C4-2B (cell line): Measurements from ENCODE around the gene STAG1.
A peak's percentile ranks its signal among the peaks of the same experiment; 100 is the strongest.
"Not testable (repeated sequence)": the region's sequence is repeated elsewhere in the genome, so short reads cannot be mapped to it uniquely, and the experiment has no call there.

ENCODE experiments used
- H3K27ac ChIP-seq: fragments of 450-650 bp; 2 replicates; pipeline ENCODE4 v1.5.1; 2017
- ZFX ChIP-seq: fragments of 450-650 bp; IDR thresholded peaks from 2 replicates; pipeline ENCODE4 v1.6.1; 2017
- TF ChIP-seq, protein P1 (sequence below): fragments of 450-650 bp; conservative IDR thresholded peaks from 2 replicates; pipeline ENCODE4 v1.5.1; 2017; ENCODE audit warnings: mild to moderate bottlenecking

Gene STAG1

DNA sequence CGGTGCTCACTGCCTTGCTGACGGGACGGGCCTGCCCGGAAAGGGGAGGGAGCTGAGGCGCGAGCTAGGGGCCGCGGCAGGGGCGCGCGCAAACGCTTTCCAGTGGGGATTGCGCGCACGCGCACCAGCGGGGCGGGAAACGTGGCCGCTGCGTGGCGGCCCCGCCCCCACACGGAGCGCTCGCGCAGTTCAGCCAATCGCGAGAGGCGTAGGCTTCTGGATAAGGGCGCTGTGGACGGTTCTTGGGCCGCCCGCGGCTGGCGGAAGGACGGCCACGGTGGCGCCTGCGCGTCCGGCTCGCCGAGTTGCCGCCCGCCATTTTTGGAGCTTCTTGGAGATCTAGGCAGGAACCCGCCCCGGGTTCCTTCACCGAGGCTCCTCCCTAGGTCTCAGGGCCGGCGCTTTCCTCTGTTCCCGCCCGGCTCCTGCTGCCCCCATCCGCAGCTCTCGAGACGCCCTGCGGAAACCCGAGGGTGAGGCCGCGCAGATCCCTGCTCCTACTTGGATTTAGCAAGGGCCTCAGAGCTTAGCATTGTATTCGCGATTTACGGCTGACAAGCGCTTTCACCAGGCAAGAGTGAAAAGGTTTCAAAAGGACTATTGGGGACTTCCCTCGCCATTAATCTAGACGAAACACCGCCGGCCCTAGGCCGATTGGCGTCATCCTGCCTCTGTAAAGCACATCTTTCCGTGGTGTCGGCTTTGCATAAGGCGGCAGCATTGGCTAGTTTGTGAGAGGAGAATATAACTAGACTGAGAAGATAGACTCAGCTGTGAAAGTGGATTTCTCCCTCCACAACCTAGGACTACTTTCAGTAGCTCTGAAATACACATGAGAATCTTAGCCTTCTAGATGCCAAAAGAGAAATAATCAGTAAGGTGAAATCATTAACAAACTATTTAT is 496 bp upstream of the STAG1 start:
- H3K27ac ChIP-seq = peak overlapping the region; percentile 97
- TF ChIP-seq, protein P1, sequence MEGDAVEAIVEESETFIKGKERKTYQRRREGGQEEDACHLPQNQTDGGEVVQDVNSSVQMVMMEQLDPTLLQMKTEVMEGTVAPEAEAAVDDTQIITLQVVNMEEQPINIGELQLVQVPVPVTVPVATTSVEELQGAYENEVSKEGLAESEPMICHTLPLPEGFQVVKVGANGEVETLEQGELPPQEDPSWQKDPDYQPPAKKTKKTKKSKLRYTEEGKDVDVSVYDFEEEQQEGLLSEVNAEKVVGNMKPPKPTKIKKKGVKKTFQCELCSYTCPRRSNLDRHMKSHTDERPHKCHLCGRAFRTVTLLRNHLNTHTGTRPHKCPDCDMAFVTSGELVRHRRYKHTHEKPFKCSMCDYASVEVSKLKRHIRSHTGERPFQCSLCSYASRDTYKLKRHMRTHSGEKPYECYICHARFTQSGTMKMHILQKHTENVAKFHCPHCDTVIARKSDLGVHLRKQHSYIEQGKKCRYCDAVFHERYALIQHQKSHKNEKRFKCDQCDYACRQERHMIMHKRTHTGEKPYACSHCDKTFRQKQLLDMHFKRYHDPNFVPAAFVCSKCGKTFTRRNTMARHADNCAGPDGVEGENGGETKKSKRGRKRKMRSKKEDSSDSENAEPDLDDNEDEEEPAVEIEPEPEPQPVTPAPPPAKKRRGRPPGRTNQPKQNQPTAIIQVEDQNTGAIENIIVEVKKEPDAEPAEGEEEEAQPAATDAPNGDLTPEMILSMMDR = peak; percentile 90
- peak; percentile 87 for TF ChIP-seq ZFX

DNA sequence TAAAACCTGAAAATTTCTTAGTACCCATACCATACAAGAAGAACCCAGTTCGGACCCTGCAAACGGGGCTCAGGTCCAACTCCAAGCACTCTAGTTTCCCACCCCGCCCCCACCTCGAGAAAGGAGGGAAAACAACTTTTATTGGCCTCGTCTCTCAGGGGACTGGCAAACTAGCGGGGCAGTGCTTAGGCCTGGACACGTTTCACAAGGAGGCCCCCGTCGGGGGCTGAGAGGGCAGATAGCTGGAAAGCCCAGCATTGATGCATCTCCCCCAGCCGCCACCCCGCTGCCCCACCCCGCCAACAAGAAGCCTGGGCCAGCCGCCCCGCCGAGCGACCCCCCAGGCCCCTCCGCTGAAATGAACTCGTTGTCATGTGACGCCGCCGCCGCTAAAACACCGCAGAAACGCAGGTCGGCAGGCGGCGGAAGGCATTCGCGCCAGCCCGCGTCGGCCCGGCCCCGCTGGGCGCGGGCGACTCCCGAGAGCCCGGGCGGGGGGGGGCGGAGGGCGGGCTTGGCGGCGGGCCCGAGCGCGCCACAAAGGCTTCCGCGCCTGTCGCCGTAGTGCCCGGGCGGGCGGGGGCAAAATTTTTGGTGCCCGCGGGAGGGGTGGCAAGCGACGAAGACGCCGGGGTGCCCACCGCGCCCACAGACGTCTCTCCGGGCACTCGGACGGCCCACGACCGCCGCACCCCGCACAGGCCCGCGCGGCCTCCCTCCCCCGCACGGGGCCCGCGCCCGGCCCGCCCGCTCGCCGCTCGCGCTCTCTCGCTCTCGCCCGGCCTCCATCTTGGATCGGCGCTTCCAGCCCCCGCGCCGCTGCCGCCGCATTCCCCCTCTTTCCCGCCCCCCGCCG is 634 bp downstream of the STAG1 start:
- H3K27ac ChIP-seq = peak overlapping the region; percentile 97
- TF ChIP-seq ZFX = peak; percentile 62
- TF ChIP-seq, protein P1 = no peak

DNA sequence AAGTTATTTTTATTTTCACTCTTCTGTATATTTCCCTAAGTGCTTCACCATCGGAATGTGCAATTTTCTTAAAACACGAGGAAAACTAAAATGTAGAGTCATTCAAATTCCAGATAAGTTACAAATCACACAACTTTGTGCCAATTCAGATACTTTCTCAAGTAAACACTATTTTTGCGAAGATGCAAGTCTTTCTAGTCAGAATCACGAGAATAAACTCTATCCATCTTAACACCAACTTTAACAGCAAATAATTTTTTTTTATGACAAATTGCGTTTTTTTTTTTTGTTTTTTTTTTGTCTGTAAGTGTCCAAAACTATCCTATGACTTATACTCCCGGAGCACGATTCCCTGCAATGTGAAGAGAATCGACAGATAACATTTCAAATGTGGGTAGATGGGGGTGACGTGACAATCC is 1.3 kb downstream of the STAG1 start:
- no peak for TF ChIP-seq ZFX
- TF ChIP-seq, protein P1 = no peak
- H3K27ac ChIP-seq = peak overlapping the region; percentile 97

DNA sequence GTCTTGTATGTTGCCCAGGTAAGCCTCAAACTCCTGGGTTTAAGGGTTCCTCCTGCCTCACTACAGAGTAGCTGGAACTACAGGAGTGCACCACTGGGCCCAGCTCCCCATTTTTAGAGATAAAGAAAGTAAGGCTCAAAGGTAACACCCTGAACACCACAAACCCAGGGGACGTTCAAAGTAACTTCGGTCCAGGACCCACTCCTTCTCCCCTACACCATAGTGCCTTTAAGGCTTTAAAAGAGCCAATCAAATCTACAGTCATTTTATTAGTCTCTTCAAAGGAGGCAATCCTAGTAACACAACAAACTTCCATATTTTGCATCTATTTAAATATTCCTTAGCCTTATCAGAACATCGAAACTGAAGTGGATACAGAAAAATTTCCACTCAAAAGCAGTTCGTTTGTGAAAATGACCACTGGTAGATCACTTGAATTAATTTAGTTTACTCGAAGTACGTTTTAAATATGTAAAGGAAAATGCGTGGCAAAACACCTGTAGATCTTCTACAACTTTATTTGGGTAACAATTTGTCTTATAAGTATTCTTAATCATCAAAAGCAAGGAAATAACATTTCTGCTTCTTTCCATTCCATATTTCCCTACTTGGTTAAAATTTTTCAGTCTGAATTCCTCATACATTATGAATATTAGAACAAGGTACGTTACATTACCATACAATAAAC is 1.8 kb downstream of the STAG1 start:
- no peak overlapping the region for H3K27ac ChIP-seq
- TF ChIP-seq, protein P1 = no peak
- TF ChIP-seq ZFX = no peak

DNA sequence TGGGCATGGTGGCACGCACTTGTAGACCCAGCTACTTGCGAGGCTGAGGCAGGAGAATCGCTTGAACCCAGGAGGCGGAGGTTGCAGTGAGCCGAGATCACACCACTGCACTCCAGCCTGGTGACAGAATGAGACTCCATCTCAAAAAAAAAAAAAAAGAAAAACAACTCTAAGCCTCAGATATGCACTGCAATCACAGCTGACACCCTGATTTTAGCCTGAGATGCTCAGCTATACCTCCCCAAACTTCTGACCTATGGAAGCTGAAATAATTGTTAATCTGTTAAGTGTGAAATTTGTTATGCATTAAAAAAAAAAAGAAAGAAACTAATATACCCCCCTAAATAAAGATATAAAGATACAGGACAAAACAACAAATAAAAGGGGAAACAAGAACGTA is 2.6 kb downstream of the STAG1 start:
- H3K27ac ChIP-seq = not testable (repeated sequence)

DNA sequence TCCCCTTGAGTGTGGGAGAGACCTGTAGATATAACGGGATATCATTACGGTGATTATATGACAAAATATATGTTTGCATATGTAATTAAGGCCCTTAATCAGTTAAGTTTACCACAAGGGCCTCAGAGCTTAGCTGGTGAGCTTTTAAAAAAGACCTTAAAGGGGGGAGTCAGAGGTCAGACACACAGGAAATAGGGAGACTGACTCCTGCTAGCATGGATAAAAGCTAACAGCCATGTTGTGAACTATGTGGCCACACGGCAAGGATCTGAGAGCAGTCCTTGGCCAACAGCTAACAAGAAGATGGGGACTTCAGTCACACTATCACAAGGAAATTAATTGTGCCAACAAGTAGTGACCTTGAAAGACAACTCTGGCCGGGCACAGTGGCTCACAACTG is 3.1 kb downstream of the STAG1 start:
- TF ChIP-seq, protein P1 = no peak
- no peak for TF ChIP-seq ZFX
- no peak overlapping the region for H3K27ac ChIP-seq

DNA sequence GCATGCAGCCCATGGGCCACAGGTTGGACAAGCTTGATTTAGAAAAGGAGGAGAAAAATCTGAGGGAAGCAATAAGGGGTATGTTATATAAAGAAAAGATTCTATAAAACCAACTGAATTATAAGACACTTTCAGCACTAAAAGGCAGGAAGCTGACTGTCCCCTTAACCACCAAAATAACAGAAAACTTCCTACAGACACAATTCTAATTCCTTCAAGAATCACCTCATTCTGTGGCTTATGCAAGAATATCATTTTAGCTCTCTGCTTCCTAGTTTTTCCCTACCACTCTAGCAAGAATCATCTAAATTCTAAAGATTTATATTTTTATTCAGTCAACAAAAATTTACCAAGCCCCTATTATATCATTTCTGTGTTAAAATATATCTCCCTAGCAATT is 6.3 kb downstream of the STAG1 start:
- no peak overlapping the region for H3K27ac ChIP-seq
- TF ChIP-seq ZFX = no peak
- TF ChIP-seq, protein P1 = no peak
